Neural progenitor cell (in vitro differentiated cells): ENCODE results near the gene BAIAP3. TPM values are rescaled to one million over a fixed set of nuclear protein-coding genes. Genes with fewer than 3 reads are reported as not detected.
A peak's percentile ranks its signal among the peaks of the same experiment; 100 is the strongest.
"Not testable (repeated sequence)": the region's sequence is repeated elsewhere in the genome, so short reads cannot be mapped to it uniquely, and the experiment has no call there.

ENCODE experiments used
- DNase-seq: peaks from one replicate; pipeline ENCODE4 v3.0.0-alpha.2; 2016; ENCODE audit warnings: low spot score
- H2AFZ ChIP-seq: fragments of 200-600 bp; sonication (generic); replicated peaks from 2 replicates; pipeline ENCODE4 v1.6.1; 2016; ENCODE audit warnings: antibody characterized with exemption
- H3F3A ChIP-seq: fragments of 200-600 bp; sonication (generic); 2 replicates; pipeline ENCODE4 v1.6.1; 2016; ENCODE audit warnings: antibody characterized with exemption, low read depth
- H3K27ac ChIP-seq: fragments of 200-600 bp; sonication (generic); 2 replicates; pipeline ENCODE4 v1.5.1; 2016; ENCODE audit warnings: mild to moderate bottlenecking
- H3K27me3 ChIP-seq: fragments of 200-600 bp; sonication (generic); 2 replicates; pipeline ENCODE4 v1.6.1; 2016; ENCODE audit warnings: mild to moderate bottlenecking, moderate library complexity
- H3K36me3 ChIP-seq: fragments of 200-600 bp; sonication (generic); 2 replicates; pipeline ENCODE4 v1.5.1; 2016
- H3K4me1 ChIP-seq: fragments of 200-600 bp; sonication (generic); 2 replicates; pipeline ENCODE4 v1.6.1; 2016; ENCODE audit warnings: mixed run types
- H3K4me2 ChIP-seq: fragments of 200-600 bp; sonication (generic); 2 replicates; pipeline ENCODE4 v1.6.1; 2016
- H3K4me3 ChIP-seq: fragments of 200-600 bp; sonication (generic); 2 replicates; pipeline ENCODE4 v1.5.1; 2016
- H3K79me2 ChIP-seq: fragments of 200-600 bp; sonication (generic); 2 replicates; pipeline ENCODE4 v1.6.1; 2016; ENCODE audit warnings: low read depth
- H3K9ac ChIP-seq: fragments of 200-600 bp; sonication (generic); 2 replicates; pipeline ENCODE4 v1.6.1; 2016
- H3K9me3 ChIP-seq: fragments of 200-600 bp; sonication (generic); 2 replicates; pipeline ENCODE4 v1.5.1; 2016; ENCODE audit warnings: low read depth
- H4K20me1 ChIP-seq: fragments of 200-600 bp; sonication (generic); 2 replicates; pipeline ENCODE4 v1.6.1; 2016; ENCODE audit warnings: low read depth
- H3K27ac Mint-ChIP-seq: 3 replicates; pipeline ENCODE4 v1.8.0; 2021; ENCODE audit warnings: mixed read lengths
- H3K27me3 Mint-ChIP-seq: 2 replicates; pipeline ENCODE4 v1.8.0; 2022; ENCODE audit warnings: low read depth, mild to moderate bottlenecking, inconsistent platforms, moderate library complexity, mixed read lengths; ENCODE audit not compliant: insufficient read depth
- H3K36me3 Mint-ChIP-seq: 3 replicates; pipeline ENCODE4 v1.8.0; 2021; ENCODE audit warnings: mixed read lengths
- H3K4me1 Mint-ChIP-seq: 3 replicates; pipeline ENCODE4 v1.8.0; 2021; ENCODE audit warnings: mixed read lengths
- H3K4me3 Mint-ChIP-seq: 3 replicates; pipeline ENCODE4 v1.8.0; 2021; ENCODE audit warnings: mild to moderate bottlenecking, moderate library complexity, mixed read lengths
- H3K9me3 Mint-ChIP-seq: 3 replicates; pipeline ENCODE4 v1.8.0; 2020; ENCODE audit warnings: mixed read lengths
- CTCF ChIP-seq: fragments of 200-600 bp; sonication (generic); IDR thresholded peaks from 2 replicates; pipeline ENCODE4 v1.5.1; 2017; ENCODE audit warnings: antibody characterized with exemption, mild to moderate bottlenecking
- EZH2 ChIP-seq: fragments of 200-600 bp; sonication (generic); IDR thresholded peaks from 2 replicates; pipeline ENCODE4 v1.6.1; 2017; ENCODE audit warnings: antibody characterized with exemption, mild to moderate bottlenecking, moderate library complexity
- EZH2phosphoT487 ChIP-seq: fragments of 200-600 bp; sonication (generic); IDR thresholded peaks from 2 replicates; pipeline ENCODE4 v1.6.1; 2017; ENCODE audit warnings: antibody characterized with exemption
- total RNA-seq: library from RNA; depleted of rRNA; stranded (reverse); fragments of >200 nt; gene quantifications from 2 replicates; pipeline ENCODE4 v1.2.3, GENCODE V29; 2015; ENCODE audit warnings: low replicate concordance

BAIAP3 gene
- total RNA-seq, 1 donor from 2014 or later: 0.34 TPM

GRCh38 chr16:1290063-1290501 is 43.4 kb upstream of the BAIAP3 start:
- Mint-ChIP-seq H3K4me3 (no peak overlapping the region), H3K27ac (no peak overlapping the region), H3K27me3 (peaks cover 26% of the 10 kb centered on the region), H3K9me3 (no peaks in the 10 kb centered on the region), H3K4me1 (peaks cover 16% of the 10 kb centered on the region), H3K36me3 (no peaks in the 10 kb centered on the region)
- no peaks in the 10 kb centered on the region for H4K20me1 ChIP-seq
- H3K4me2 ChIP-seq: peak overlapping the region; percentile 74
- no peak overlapping the region for H3K9ac ChIP-seq
- TF ChIP-seq CTCF (no peak), EZH2 (peak; percentile 38)
- H3F3A ChIP-seq: peaks cover 4% of the 10 kb centered on the region
- DNase-seq: peak; percentile 46
- H3K4me3 ChIP-seq: peak overlapping the region; percentile 30
- H3K27me3 ChIP-seq: peaks cover 60% of the 10 kb centered on the region
- H3K36me3 ChIP-seq: no peaks in the 10 kb centered on the region
- no peaks in the 10 kb centered on the region for H3K9me3 ChIP-seq
- H2AFZ ChIP-seq: peak overlapping the region; percentile 63
- no peaks in the 10 kb centered on the region for H3K79me2 ChIP-seq
- H3K27ac ChIP-seq: no peak overlapping the region
- peaks cover 18% of the 10 kb centered on the region for H3K4me1 ChIP-seq

- Mint-ChIP-seq H3K27ac (no peak overlapping the region), H3K9me3 (no peaks in the 10 kb centered on the region), H3K4me3 (no peak overlapping the region), H3K4me1 (peaks cover 16% of the 10 kb centered on the region), H3K27me3 (peaks cover 26% of the 10 kb centered on the region), H3K36me3 (no peaks in the 10 kb centered on the region)
- DNase-seq: no peak
- TF ChIP-seq CTCF: no peak
- TF ChIP-seq EZH2phosphoT487: no peak
- no peak for TF ChIP-seq EZH2
- Histone ChIP-seq H3K4me3 (no peak overlapping the region), H3K9ac (no peak overlapping the region), H3K4me2 (no peak overlapping the region), H3K4me1 (peaks cover 18% of the 10 kb centered on the region), H3K79me2 (no peaks in the 10 kb centered on the region), H3K36me3 (no peaks in the 10 kb centered on the region), H3K27ac (no peak overlapping the region), H4K20me1 (no peaks in the 10 kb centered on the region), H3K27me3 (peaks cover 60% of the 10 kb centered on the region), H3F3A (peaks cover 4% of the 10 kb centered on the region), H3K9me3 (no peaks in the 10 kb centered on the region), H2AFZ (no peak overlapping the region)
These were observed 42.4 kb upstream of the BAIAP3 start for GRCh38 chr16:1290860-1291575.

- Histone ChIP-seq H3F3A (peaks cover 4% of the 10 kb centered on the region), H3K27me3 (peaks cover 56% of the 10 kb centered on the region), H3K4me1 (peaks cover 18% of the 10 kb centered on the region), H3K79me2 (no peaks in the 10 kb centered on the region), H2AFZ (no peak overlapping the region), H3K27ac (no peak overlapping the region), H4K20me1 (no peaks in the 10 kb centered on the region), H3K4me2 (no peak overlapping the region), H3K9me3 (no peaks in the 10 kb centered on the region), H3K4me3 (no peak overlapping the region), H3K36me3 (no peaks in the 10 kb centered on the region), H3K9ac (no peak overlapping the region)
- H3K27ac Mint-ChIP-seq: no peak overlapping the region
- TF ChIP-seq EZH2 (no peak), CTCF (no peak), EZH2phosphoT487 (no peak)
- H3K4me3 Mint-ChIP-seq: no peak overlapping the region
- no peak for DNase-seq
- no peaks in the 10 kb centered on the region for H3K36me3 Mint-ChIP-seq
- H3K4me1 Mint-ChIP-seq: peaks cover 16% of the 10 kb centered on the region
- H3K27me3 Mint-ChIP-seq: peaks cover 26% of the 10 kb centered on the region
- no peaks in the 10 kb centered on the region for H3K9me3 Mint-ChIP-seq
These were observed 41.9 kb upstream of the BAIAP3 start for GRCh38 chr16:1291576-1291974.

- H3K27ac Mint-ChIP-seq, H3F3A ChIP-seq, H3K36me3 ChIP-seq, H2AFZ ChIP-seq, H4K20me1 ChIP-seq, H3K9ac ChIP-seq, H3K9me3 Mint-ChIP-seq, H3K4me3 ChIP-seq, H3K79me2 ChIP-seq, H3K4me2 ChIP-seq, DNase-seq, H3K9me3 ChIP-seq, H3K36me3 Mint-ChIP-seq, H3K4me3 Mint-ChIP-seq, H3K27ac ChIP-seq: not testable (repeated sequence)
- Histone ChIP-seq H3K4me1 (peaks cover 18% of the 10 kb centered on the region), H3K27me3 (peaks cover 50% of the 10 kb centered on the region)
- Mint-ChIP-seq H3K27me3 (peaks cover 31% of the 10 kb centered on the region), H3K4me1 (peaks cover 16% of the 10 kb centered on the region)
These were observed 41.2 kb upstream of the BAIAP3 start for GRCh38 chr16:1292208-1292607.

GRCh38 chr16:1292808-1293207 is 40.6 kb upstream of the BAIAP3 start:
- not testable (repeated sequence) for H3K27ac ChIP-seq, H3K79me2 ChIP-seq, H4K20me1 ChIP-seq, H3K9me3 ChIP-seq, H3F3A ChIP-seq, H3K36me3 Mint-ChIP-seq, H3K36me3 ChIP-seq, H3K4me3 ChIP-seq, H3K9me3 Mint-ChIP-seq, H3K27ac Mint-ChIP-seq, H2AFZ ChIP-seq, DNase-seq, H3K4me2 ChIP-seq, H3K9ac ChIP-seq, H3K4me3 Mint-ChIP-seq
- Histone ChIP-seq H3K4me1 (peaks cover 18% of the 10 kb centered on the region), H3K27me3 (peaks cover 44% of the 10 kb centered on the region)
- H3K4me1 Mint-ChIP-seq: peaks cover 14% of the 10 kb centered on the region
- H3K27me3 Mint-ChIP-seq: peaks cover 28% of the 10 kb centered on the region
